CD4-positive, CD25-positive, alpha-beta regulatory T cell (primary cell): ENCODE results near the gene CPSF4. TPM values are rescaled to one million over a fixed set of nuclear protein-coding genes. Genes with fewer than 3 reads are reported as not detected.
A peak's percentile ranks its signal among the peaks of the same experiment; 100 is the strongest.

Experiments used
- ATAC-seq, 2 donors: fragments of 150-1000 bp; cut with Tn5 transposase; one replicate each; pipeline ENCODE4 v1.10.0; 2021; ENCODE audit warnings: low read depth in 2 of 2, moderate number of reproducible peaks in 2 of 2, moderate library complexity in 1 of 2
- DNase-seq, 3 donors: peaks; one replicate each; pipeline versions ENCODE4 v3.0.0 to v3.0.0-alpha.2; 2012 to 2022; ENCODE audit warnings: mixed read lengths in 1 of 3
- H3K27ac ChIP-seq: one replicate; pipeline ENCODE4 v1.7.0; 2013; ENCODE audit warnings: mild to moderate bottlenecking, low read length; ENCODE audit not compliant: insufficient read depth, poor library complexity, severe bottlenecking
- H3K27me3 ChIP-seq: one replicate; pipeline ENCODE4 v1.7.0; 2013; ENCODE audit warnings: low read length; ENCODE audit not compliant: control insufficient read depth, insufficient read depth
- H3K36me3 ChIP-seq: one replicate; pipeline ENCODE4 v1.7.0; 2013; ENCODE audit warnings: mild to moderate bottlenecking, low read length, moderate library complexity; ENCODE audit not compliant: control insufficient read depth, insufficient read depth
- H3K4me1 ChIP-seq: 2 replicates; pipeline ENCODE4 v1.7.0; 2013; ENCODE audit warnings: mild to moderate bottlenecking, low read length; ENCODE audit not compliant: insufficient read depth, control insufficient read depth, poor library complexity, severe bottlenecking
- H3K4me3 ChIP-seq: one replicate; pipeline ENCODE4 v1.7.0; 2013; ENCODE audit warnings: low read depth, mild to moderate bottlenecking, low read length, moderate library complexity
- H3K9me3 ChIP-seq, 2 experiments: 1 replicate in 1 of 2; 2 replicates in 1 of 2; pipeline ENCODE4 v1.7.0; 2013; ENCODE audit warnings: low read length in 2 of 2, mild to moderate bottlenecking in 1 of 2, moderate library complexity in 1 of 2; ENCODE audit not compliant: control insufficient read depth in 2 of 2
- H3K27ac Mint-ChIP-seq, 3 donors: one replicate each; pipeline ENCODE4 v1.8.0; 2020 to 2022; ENCODE audit warnings: mild to moderate bottlenecking in 3 of 3, mixed read lengths in 3 of 3, moderate library complexity in 2 of 3
- H3K27me3 Mint-ChIP-seq: one replicate; pipeline ENCODE4 v1.8.0; 2022; ENCODE audit warnings: mild to moderate bottlenecking, mixed read lengths
- H3K36me3 Mint-ChIP-seq: one replicate; pipeline ENCODE4 v1.8.0; 2020; ENCODE audit warnings: mixed read lengths
- H3K4me1 Mint-ChIP-seq, 4 donors: one replicate each; pipeline ENCODE4 v1.8.0; 2020 to 2022; ENCODE audit warnings: mixed read lengths in 4 of 4, mild to moderate bottlenecking in 1 of 4
- H3K4me3 Mint-ChIP-seq, 4 donors: one replicate each; pipeline ENCODE4 v1.8.0; 2020 to 2022; ENCODE audit warnings: mild to moderate bottlenecking in 4 of 4, mixed read lengths in 4 of 4, moderate library complexity in 3 of 4
- H3K9me3 Mint-ChIP-seq, 7 donors: one replicate each; pipeline ENCODE4 v1.8.0; 2020 to 2022; ENCODE audit warnings: mixed read lengths in 7 of 7, mild to moderate bottlenecking in 3 of 7, moderate library complexity in 2 of 7
- polyA plus RNA-seq, 4 donors: library from polyadenylated mRNA; unstranded; fragments of 300-500 nt; fragmentation: Illumina TruSeq; gene quantifications; one replicate each; pipeline ENCODE4 v1.2.3, GENCODE V29; 2021
- total RNA-seq: library from RNA; stranded (reverse); gene quantifications from one replicate; pipeline ENCODE4 v1.2.3, GENCODE V29; 2022

Gene CPSF4
- total and polyA plus RNA-seq, 5 donors from 2014 or later = 19.4 to 43.7 (median 24.1) TPM

DNA sequence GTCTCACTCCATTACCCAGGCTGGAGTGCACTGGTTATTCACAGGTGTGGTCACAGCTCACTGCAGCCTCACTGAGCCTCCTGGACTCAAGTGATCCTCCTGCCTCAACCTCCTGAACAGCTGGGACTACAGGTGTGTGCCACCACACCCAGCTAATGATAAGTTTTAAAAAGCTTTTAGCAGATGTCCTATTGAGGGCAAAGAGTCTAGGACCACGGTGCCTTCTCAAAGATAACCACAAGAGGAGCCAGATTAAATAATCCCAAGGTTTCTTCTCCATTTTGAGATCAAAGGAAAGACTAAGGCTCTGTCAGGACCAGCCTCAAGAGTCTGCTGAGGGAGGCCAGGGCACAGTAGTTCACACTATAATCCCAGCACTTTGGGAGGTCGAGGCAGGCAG is 22.5 kb downstream of the CPSF4 start:
- Mint-ChIP-seq H3K36me3 (peaks cover 31% of the 10 kb centered on the region), H3K27ac (peak overlapping the region in 1 of 3 donors; percentile 26), H3K27me3 (peaks cover 4% of the 10 kb centered on the region), H3K4me1 (peaks cover 6 to 59% (median 32%) of the 10 kb centered on the region in 4 donors), H3K4me3 (peak overlapping the region in 1 of 4 donors; percentile 50), H3K9me3 (no peaks in the 10 kb centered on the region)
- DNase-seq = no peak
- no peaks in the 10 kb centered on the region for H3K9me3 ChIP-seq
- no peak overlapping the region for H3K4me3 ChIP-seq
- H3K27me3 ChIP-seq = no peaks in the 10 kb centered on the region
- peaks cover 51% of the 10 kb centered on the region for H3K36me3 ChIP-seq
- no peak for ATAC-seq
- peaks cover 31% of the 10 kb centered on the region for H3K4me1 ChIP-seq
- H3K27ac ChIP-seq = no peak overlapping the region

DNA sequence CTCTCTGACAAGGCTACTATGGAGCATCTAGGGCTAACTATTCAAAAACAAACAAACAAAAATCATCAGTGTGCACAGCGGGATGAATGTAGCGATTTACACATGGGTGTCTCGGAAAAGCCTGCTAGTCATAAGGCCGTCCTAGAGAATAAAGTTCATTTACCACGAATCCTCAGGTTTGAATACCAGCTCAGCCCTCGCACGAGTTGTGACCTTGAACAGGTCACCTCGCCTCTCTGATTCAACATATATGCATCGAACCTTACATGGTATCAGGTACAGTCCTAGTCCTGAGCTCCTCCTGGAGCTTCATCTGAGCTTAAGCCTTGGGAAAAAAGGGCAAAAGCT is 26.7 kb downstream of the CPSF4 start:
- Histone ChIP-seq H3K27ac (peak overlapping the region; percentile 77), H3K4me1 (peaks cover 34% of the 10 kb centered on the region), H3K4me3 (peak overlapping the region; percentile 85), H3K27me3 (no peaks in the 10 kb centered on the region), H3K9me3 (no peaks in the 10 kb centered on the region), H3K36me3 (peaks cover 10% of the 10 kb centered on the region)
- peaks cover 0 to 1% (median 0%) of the 10 kb centered on the region in 7 donors for H3K9me3 Mint-ChIP-seq
- ATAC-seq (no peak), DNase-seq (no peak)
- peaks cover 14% of the 10 kb centered on the region for H3K36me3 Mint-ChIP-seq
- peak overlapping the region; percentile 83 to 98 (median 95) for H3K4me3 Mint-ChIP-seq
- peaks cover 6 to 50% (median 26%) of the 10 kb centered on the region in 4 donors for H3K4me1 Mint-ChIP-seq
- peak overlapping the region; percentile 91 to 97 (median 93) for H3K27ac Mint-ChIP-seq
- peaks cover 15% of the 10 kb centered on the region for H3K27me3 Mint-ChIP-seq

DNA sequence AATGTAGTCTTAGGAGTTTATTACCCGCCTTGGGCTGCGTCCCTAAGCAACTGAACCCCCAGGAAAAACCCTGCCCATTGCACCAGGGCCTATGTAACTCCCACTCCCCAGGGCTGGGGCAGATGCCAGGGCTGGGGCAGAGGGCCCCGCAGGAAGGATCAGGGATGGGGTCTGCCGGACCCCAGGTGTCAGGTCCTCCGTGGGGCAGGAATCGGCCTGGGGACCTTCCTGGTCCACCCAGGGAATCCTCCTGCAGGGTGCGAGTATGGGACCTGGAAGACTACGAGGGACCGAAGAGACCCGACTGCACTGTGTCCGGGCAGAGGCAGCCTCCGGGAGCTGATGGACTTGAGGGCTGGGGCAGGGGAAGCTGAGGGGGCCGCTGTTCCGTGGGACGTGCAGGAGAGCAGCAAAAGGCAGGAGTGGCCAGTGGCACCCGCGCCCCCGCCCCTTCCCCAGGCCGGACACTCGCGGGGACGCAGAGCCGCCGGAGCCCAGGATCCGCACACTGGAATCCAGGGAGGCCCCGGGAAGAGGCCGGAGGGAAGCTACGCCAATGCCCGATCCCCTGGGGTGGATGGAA is 29.7 kb downstream of the CPSF4 start:
- H3K4me1 Mint-ChIP-seq = peaks cover 9 to 49% (median 33%) of the 10 kb centered on the region in 4 donors
- Histone ChIP-seq H3K27ac (no peak overlapping the region), H3K27me3 (no peaks in the 10 kb centered on the region), H3K36me3 (no peaks in the 10 kb centered on the region), H3K4me3 (no peak overlapping the region), H3K4me1 (peaks cover 40% of the 10 kb centered on the region), H3K9me3 (no peaks in the 10 kb centered on the region)
- H3K27ac Mint-ChIP-seq = no peak overlapping the region
- no peak for ATAC-seq
- peak overlapping the region in 1 of 4 donors; percentile 74 for H3K4me3 Mint-ChIP-seq
- H3K36me3 Mint-ChIP-seq = peaks cover 10% of the 10 kb centered on the region
- no peak for DNase-seq
- H3K27me3 Mint-ChIP-seq = peaks cover 29% of the 10 kb centered on the region
- H3K9me3 Mint-ChIP-seq = peaks cover 0 to 2% (median 0%) of the 10 kb centered on the region in 7 donors

DNA sequence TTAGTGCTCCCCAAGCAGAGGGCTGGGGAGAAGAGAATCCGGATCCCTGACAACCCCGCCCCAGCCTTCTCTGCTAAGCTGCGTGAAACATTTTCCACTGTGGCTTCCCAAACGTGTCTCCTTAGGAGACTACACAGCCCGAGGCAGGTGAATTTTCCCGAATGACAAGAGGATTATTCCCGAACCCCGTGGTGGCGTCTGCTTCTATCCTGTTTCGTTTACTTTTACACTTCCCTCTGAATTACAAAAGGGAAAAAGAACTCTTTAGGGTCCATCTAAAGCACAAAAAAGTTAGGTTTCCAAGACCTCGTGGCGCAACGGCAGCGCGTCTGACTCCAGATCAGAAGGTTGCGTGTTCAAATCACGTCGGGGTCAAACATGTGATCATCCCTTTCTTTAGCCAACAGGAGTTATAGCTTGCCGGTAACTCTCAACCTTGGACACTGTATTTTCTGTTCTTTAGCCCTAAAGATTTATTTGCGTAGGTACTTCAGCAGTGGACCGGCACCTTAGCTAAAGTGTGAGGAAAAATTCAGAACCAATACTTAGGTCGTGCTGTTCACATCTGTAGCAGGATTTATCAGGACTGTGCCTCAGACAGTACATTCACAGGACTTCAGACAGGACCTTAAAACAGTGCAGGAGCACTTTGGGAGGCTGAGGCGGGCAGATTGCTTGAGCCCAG is 30.8 kb downstream of the CPSF4 start:
- Mint-ChIP-seq H3K9me3 (peaks cover 0 to 2% (median 0%) of the 10 kb centered on the region in 7 donors), H3K36me3 (peaks cover 5% of the 10 kb centered on the region), H3K4me1 (peaks cover 9 to 49% (median 30%) of the 10 kb centered on the region in 4 donors), H3K27ac (no peak overlapping the region), H3K27me3 (peaks cover 29% of the 10 kb centered on the region), H3K4me3 (peak overlapping the region in 3 of 4 donors; percentile 44 to 96 (median 80))
- Histone ChIP-seq H3K36me3 (no peaks in the 10 kb centered on the region), H3K4me1 (peaks cover 36% of the 10 kb centered on the region), H3K4me3 (no peak overlapping the region), H3K27ac (no peak overlapping the region), H3K27me3 (no peaks in the 10 kb centered on the region), H3K9me3 (no peaks in the 10 kb centered on the region)
- ATAC-seq (no peak), DNase-seq (no peak)

DNA sequence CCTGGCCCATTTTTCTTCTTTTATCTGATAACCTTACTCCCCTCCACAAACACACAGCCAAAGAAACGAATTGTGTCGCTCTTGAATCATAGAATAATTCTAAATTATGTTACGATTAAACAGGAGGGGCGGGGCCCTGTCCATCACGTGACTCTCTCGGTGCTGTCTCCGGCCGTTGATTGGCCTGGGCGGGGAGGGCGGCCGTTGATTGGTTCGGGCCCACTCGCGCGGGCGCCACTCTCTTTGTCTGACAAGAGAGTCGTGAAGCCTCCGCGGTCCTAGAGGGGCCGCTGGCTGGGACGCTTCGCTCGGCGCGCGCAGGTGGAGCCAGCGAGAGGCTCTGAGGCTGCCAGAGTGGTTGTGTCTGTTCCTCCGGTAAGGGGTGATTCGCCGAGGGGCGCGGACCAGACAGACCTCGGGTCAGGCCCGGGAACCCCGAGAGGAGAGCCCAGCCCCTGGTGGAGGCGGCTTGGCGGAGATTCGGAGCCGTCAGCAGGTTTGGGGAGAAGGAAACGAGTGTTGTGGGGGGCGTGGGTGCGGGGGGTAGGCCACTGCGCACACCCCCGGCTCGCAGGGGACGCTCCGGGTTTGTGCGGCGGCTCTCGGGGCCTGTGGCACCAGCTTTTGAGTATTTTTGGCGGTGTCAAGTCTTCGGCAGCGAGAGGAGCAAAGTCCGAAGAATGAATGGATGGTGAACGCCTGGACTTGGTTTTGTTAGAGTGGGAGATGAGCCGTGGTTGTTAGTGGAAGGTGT is 34.0 kb downstream of the CPSF4 start, which contains the start of gene ZNF789:
Gene ZNF789, plus strand, starts transcription at position 330 of the 754 bp plus-strand sequence. CDS start 3,567 bp downstream, outside the sequence.
- peak within 1 kb of the TSS; percentile 92 to 99 (median 97) for H3K27ac Mint-ChIP-seq
- DNase-seq = peak; percentile 96 to 98 (median 97)
- peak; percentile 99 for ATAC-seq
- H3K9me3 Mint-ChIP-seq = peaks cover 0 to 2% (median 0%) of the 10 kb centered on the region in 7 donors
- H3K9me3 ChIP-seq = no peaks in the 10 kb centered on the region
- H3K27ac ChIP-seq = peak within 1 kb of the TSS; percentile 81
- peaks cover 10% of the 10 kb centered on the region for H3K36me3 Mint-ChIP-seq
- peak within 1 kb of the TSS; percentile 89 for H3K4me3 ChIP-seq
- H3K4me1 ChIP-seq = peaks cover 19% of the 10 kb centered on the region
- H3K27me3 ChIP-seq = no peaks in the 10 kb centered on the region
- H3K4me1 Mint-ChIP-seq = peaks cover 8 to 47% (median 31%) of the 10 kb centered on the region in 4 donors
- peaks cover 24% of the 10 kb centered on the region for H3K27me3 Mint-ChIP-seq
- no peaks in the 10 kb centered on the region for H3K36me3 ChIP-seq
- H3K4me3 Mint-ChIP-seq = peak within 1 kb of the TSS; percentile 95 to 100 (median 97)

DNA sequence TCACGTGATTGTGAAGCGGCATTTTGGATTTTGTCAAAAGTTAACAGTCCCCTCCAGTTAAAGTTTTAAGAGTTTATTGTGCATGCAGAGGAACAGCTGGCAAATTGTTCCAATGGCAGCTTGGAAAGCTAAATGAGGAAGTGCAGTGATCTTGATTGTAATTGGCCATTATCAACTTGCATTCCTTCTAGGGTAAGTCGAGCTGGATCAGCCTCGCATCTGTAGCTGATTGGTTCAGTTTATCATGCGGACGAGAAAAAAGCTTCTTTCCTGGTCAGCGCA is 34.5 kb downstream of the CPSF4 start:
- Histone ChIP-seq H3K4me1 (peaks cover 22% of the 10 kb centered on the region), H3K4me3 (peak overlapping the region; percentile 89), H3K9me3 (no peaks in the 10 kb centered on the region), H3K36me3 (no peaks in the 10 kb centered on the region), H3K27me3 (no peaks in the 10 kb centered on the region), H3K27ac (peak overlapping the region; percentile 81)
- peaks cover 8 to 52% (median 35%) of the 10 kb centered on the region in 4 donors for H3K4me1 Mint-ChIP-seq
- H3K27ac Mint-ChIP-seq = peak overlapping the region in 2 of 3 donors; percentile 97 to 99
- DNase-seq = peak in 1 of 3 donors; percentile 52
- peaks cover 24% of the 10 kb centered on the region for H3K27me3 Mint-ChIP-seq
- H3K9me3 Mint-ChIP-seq = peaks cover 0 to 2% (median 0%) of the 10 kb centered on the region in 7 donors
- peak overlapping the region; percentile 95 to 100 (median 97) for H3K4me3 Mint-ChIP-seq
- no peak for ATAC-seq
- peaks cover 10% of the 10 kb centered on the region for H3K36me3 Mint-ChIP-seq

DNA sequence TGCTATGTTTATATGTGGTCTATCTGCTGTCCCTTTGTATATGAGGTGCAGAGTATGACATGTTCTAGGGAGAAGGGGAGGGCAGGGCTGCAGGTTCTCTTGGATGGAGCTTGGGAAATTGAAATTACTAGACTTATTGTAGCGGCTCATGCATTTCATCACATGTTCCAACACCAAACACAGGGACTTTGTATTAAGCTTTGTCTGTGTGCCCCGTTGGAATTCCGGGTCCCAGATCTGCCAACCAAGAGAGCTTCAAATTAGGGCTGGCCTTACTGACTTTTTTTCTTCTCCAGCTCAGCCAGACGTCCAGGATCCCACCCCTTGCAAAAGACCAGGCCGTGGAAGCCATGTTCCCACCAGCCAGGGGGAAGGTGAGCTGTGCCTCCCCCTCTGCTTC is 37.4 kb downstream of the CPSF4 start:
- DNase-seq (no peak), ATAC-seq (no peak)
- Mint-ChIP-seq H3K27me3 (peaks cover 9% of the 10 kb centered on the region), H3K9me3 (peaks cover 0 to 1% (median 0%) of the 10 kb centered on the region in 7 donors), H3K36me3 (peaks cover 10% of the 10 kb centered on the region), H3K4me1 (peaks cover 8 to 61% (median 32%) of the 10 kb centered on the region in 4 donors), H3K4me3 (peak overlapping the region in 2 of 4 donors; percentile 42 to 53), H3K27ac (peak overlapping the region in 1 of 3 donors; percentile 2)
- H3K4me3 ChIP-seq = no peak overlapping the region
- H3K27ac ChIP-seq = no peak overlapping the region
- no peaks in the 10 kb centered on the region for H3K27me3 ChIP-seq
- H3K9me3 ChIP-seq = no peaks in the 10 kb centered on the region
- no peaks in the 10 kb centered on the region for H3K36me3 ChIP-seq
- H3K4me1 ChIP-seq = peaks cover 31% of the 10 kb centered on the region
